H1 (cell line): Measurements from ENCODE around the gene ITPK1.

ENCODE experiments used
- ASH2L ChIP-seq: fragments of 200-600, 300-600 bp; sonication (generic); IDR thresholded peaks from one replicate; pipeline ENCODE4 v1.7.1; 2017; ENCODE audit warnings: low read length
- CBX5 ChIP-seq: fragments of 300-800, 300-1000 bp; sonication (generic); IDR thresholded peaks from 2 replicates; pipeline ENCODE4 v1.7.1; 2016; ENCODE audit warnings: antibody characterized with exemption, low read length, low read depth
- EP300 ChIP-seq, 2 experiments: IDR thresholded peaks; 1 replicate in 1 of 2; 2 replicates in 1 of 2; pipeline ENCODE4 v1.6.1; 2011 to 2012; ENCODE audit warnings: low read depth in 2 of 2, low read length in 2 of 2, mild to moderate bottlenecking in 2 of 2, borderline replicate concordance in 1 of 2, inconsistent platforms in 1 of 2, moderate library complexity in 1 of 2
- EZH2 ChIP-seq: fragments of 200-600 bp; sonication (generic); IDR thresholded peaks from 2 replicates; pipeline ENCODE4 v1.7.1; 2012; ENCODE audit warnings: low read depth, mild to moderate bottlenecking, moderate library complexity, low read length, inconsistent platforms; ENCODE audit not compliant: severe bottlenecking
- JUN ChIP-seq: IDR thresholded peaks from 2 replicates; pipeline ENCODE4 v1.6.1; 2011; ENCODE audit warnings: low read depth, mild to moderate bottlenecking, improper control_type of control experiment, low read length
- JUND ChIP-seq: IDR thresholded peaks from 2 replicates; pipeline ENCODE4 v1.6.1; 2011; ENCODE audit warnings: mild to moderate bottlenecking, improper control_type of control experiment, low read length
- KDM4A ChIP-seq: IDR thresholded peaks from one replicate; pipeline ENCODE4 v1.7.1; 2012; ENCODE audit warnings: low read depth, mild to moderate bottlenecking, moderate library complexity, low read length, inconsistent platforms; ENCODE audit not compliant: severe bottlenecking
- MAFK ChIP-seq: IDR thresholded peaks from 2 replicates; pipeline ENCODE4 v1.6.1; 2012; ENCODE audit warnings: low read depth, mild to moderate bottlenecking, improper control_type of control experiment, low read length
- POLR2A ChIP-seq, 2 experiments: IDR thresholded peaks; 1 replicate in 1 of 2; 2 replicates in 1 of 2; pipeline ENCODE4 v1.6.1; 2011; ENCODE audit warnings: low read depth in 2 of 2, low read length in 2 of 2, mild to moderate bottlenecking in 2 of 2; ENCODE audit errors: control extremely low read depth in 1 of 2
- SP4 ChIP-seq: IDR thresholded peaks from 2 replicates; pipeline ENCODE4 v1.6.1; 2012; ENCODE audit warnings: low read length, inconsistent platforms
- TEAD4 ChIP-seq: IDR thresholded peaks from 2 replicates; pipeline ENCODE4 v1.6.1; 2012; ENCODE audit warnings: low read depth, low read length, inconsistent platforms, mixed read lengths
- ZNF274 ChIP-seq: IDR thresholded peaks from 2 replicates; pipeline ENCODE4 v1.7.0; 2012; ENCODE audit warnings: low read length, borderline replicate concordance; ENCODE audit errors: extremely low read depth
- TF ChIP-seq, protein P1 (sequence below): IDR thresholded peaks from 2 replicates; pipeline ENCODE4 v1.6.1; 2012; ENCODE audit warnings: inconsistent platforms
- TF ChIP-seq, protein P2 (sequence below), 3 experiments: IDR thresholded peaks; 1 replicate in 2 of 3; 2 replicates in 1 of 3; pipeline versions ENCODE4 v1.5.1 to v1.6.1; 2011; ENCODE audit warnings: low read length in 3 of 3, mild to moderate bottlenecking in 3 of 3, inconsistent platforms in 2 of 3, low read depth in 1 of 3, moderate library complexity in 1 of 3; ENCODE audit not compliant: insufficient read depth in 1 of 3; ENCODE audit errors: control extremely low read depth in 1 of 3

DNA sequence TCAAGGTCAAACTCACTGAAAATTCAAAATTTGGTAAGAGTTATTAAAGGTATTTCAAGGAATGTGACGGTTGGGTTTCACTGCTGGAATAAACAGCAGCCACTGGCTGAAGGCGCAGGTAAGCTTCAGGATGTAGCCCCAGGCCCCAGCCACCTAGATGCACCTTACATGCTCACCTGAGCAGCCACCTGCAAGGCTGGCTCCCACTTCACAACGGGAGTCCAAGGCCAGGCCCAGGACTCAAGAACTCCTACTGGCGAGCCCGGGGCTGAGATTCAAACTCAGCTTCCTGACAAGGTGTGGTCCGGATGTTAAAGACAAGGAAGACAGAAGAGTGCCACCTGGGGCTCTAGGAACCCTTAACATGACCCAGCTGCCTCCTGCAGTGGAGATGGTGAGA is 78.4 kb downstream of the ITPK1 start:
- TF ChIP-seq, protein P1, sequence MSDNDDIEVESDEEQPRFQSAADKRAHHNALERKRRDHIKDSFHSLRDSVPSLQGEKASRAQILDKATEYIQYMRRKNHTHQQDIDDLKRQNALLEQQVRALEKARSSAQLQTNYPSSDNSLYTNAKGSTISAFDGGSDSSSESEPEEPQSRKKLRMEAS, result no peak
- TF ChIP-seq EP300 (IDR thresholded peaks at IDR 0.05; ENCODE audit: borderline replicate concordance in 1 of 2, low read depth in 2 of 2, low read length in 2 of 2) (no peak), POLR2A (IDR thresholded peaks at IDR 0.05; ENCODE audit: control extremely low read depth in 1 of 2, low read depth in 2 of 2, low read length in 2 of 2) (no peak), MAFK (no peak), TEAD4 (no peak), EZH2 (no peak), ASH2L (no peak), SP4 (no peak), KDM4A (no peak), ZNF274 (no peak), JUND (no peak), JUN (no peak), CBX5 (no peak)
- TF ChIP-seq, protein P2, sequence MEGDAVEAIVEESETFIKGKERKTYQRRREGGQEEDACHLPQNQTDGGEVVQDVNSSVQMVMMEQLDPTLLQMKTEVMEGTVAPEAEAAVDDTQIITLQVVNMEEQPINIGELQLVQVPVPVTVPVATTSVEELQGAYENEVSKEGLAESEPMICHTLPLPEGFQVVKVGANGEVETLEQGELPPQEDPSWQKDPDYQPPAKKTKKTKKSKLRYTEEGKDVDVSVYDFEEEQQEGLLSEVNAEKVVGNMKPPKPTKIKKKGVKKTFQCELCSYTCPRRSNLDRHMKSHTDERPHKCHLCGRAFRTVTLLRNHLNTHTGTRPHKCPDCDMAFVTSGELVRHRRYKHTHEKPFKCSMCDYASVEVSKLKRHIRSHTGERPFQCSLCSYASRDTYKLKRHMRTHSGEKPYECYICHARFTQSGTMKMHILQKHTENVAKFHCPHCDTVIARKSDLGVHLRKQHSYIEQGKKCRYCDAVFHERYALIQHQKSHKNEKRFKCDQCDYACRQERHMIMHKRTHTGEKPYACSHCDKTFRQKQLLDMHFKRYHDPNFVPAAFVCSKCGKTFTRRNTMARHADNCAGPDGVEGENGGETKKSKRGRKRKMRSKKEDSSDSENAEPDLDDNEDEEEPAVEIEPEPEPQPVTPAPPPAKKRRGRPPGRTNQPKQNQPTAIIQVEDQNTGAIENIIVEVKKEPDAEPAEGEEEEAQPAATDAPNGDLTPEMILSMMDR (IDR thresholded peaks at IDR 0.05; ENCODE audit: control extremely low read depth in 1 of 3, insufficient read depth in 1 of 3, low read depth in 1 of 3, low read length in 3 of 3), result no peak
